HG03558 (cell line): Measurements from ENCODE around the gene TMEM266.

ENCODE experiments used
- ATAC-seq: cut with Tn5 transposase; IDR thresholded peaks from one replicate; pipeline ENCODE4 v1.9.1; 2021; ENCODE audit warnings: moderate number of reproducible peaks; ENCODE audit not compliant: unreplicated experiment; ENCODE audit errors: extremely low read depth

TMEM266 gene

DNA sequence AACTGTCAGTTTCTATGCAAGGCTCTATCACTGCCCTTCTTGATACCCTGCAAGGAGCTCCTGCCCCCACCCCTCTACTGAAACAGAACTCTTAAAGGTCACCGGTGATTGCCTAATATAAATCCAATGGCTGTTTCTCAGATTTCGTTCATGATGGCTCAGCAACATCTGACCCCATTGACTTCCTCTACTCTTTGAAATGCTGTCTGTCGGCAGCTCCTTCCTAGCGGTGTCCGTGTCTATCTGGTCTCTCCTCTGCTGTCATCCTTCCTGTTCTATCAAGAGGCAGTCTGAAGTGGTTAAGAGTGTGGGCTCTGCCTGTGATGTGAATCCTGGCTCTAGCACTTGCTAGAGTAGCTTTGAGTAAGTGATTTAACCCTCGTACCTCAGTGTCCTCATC, 5.5 kb downstream of the TMEM266 start:
- ATAC-seq, result no peak

DNA sequence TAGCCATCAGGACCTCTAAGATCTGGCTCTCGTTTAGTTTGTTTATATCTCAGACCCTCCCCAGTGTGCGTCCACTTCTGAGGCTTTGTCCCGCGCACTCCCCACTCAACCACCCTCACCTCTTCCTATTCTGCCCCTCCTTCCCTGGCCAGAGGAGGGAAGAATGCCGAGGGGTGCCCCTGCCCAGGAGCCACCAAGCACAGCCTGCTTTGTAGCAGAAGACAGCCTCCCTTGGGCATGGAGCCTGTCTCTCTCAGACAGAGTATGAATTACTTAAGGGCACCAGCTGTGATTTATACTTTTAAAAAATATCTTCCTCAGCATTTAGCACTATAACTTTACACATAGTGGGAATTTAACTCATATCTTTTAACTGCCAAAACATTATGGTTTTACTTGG, 6.0 kb downstream of the TMEM266 start:
- no peak for ATAC-seq

DNA sequence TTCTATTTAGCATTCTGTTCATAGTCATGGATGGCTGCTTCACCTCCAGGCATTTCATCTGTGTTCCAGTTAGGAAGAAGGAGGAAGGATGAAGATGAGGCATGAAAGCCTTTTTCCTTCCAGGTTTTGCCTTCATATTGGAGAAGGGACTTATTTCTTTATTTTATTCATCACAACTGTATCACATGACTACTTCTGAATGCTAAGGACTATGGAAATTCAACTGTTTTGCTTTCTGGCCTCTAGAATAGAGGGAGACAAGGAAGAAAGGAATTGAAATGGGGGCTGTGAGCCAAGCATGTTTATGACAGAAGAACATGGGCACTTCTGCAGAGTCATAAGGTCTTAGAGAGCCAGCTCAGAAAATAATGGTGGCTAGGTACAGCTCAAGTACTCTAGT, 10.4 kb downstream of the TMEM266 start:
- ATAC-seq, result no peak

DNA sequence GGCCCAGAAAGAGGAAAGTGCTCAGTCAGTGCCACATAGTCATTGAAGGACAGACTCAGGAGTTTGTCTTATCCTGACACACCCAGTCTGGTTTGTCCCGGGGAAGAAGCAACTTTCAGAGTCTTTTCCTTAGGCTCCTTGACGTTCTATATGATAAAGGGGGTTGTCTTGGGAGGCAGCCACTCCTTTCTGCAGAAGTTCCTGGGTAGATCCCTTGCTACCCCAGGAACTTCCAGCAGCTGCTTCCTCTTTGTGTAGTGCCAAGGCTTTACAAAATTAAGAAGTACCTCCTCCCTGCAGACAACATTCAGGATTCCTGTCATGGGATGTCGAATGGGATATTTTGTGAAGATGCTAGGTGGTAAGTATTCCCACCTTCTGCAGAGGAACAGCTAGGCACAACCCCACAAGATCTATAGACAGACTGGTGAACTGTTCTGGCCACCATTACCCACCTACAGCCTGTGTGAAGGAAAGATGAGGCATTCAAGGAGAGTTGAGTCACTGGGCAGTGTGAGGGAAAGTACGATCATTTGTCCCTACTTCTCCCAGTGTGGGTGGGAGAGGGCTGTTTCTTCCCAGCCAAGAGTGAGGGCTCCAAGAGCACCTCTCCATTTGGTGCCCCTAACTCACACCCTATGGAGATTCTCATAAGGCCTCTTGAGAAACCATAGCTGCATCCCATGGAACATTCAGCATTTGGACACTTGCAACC, 11.3 kb downstream of the TMEM266 start:
- ATAC-seq, result no peak

DNA sequence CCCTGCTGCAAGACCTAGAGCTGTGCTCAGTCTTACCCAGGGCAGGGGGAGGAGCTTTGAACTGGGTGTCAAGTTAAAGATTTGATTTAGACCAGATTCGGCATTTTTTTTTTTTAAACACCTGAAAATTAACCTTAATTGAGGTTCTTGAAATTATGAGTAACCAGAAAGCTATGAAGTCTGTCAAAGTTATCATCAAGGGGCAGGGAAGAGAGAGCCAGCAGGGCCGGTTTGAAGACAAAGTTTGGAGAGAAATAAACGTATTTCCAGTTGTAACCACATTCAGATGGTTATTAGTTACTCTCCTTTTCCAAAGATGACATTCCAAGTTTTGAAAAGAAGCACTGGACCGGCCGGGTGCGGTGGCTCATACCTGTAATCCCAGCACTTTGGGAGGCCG, 12.0 kb downstream of the TMEM266 start:
- no peak for ATAC-seq

DNA sequence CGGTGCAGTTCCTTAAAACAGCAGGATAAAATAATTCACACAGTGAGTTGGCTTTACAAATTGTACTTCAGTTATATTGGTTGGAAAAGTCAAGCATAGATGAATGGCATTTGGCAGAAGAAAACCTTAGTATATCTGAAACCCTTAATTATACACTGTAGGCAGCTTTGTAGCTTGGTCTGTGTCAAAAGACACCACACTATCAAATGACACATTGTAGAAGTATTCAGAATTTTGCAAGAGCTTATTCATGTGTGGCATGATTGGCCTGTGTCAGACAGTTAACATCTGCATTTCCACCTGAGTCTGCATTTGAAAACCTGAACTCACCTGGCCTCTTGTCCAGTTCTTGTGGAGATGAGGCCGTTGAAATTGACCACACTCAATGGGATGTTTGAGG, 13.8 kb downstream of the TMEM266 start:
- ATAC-seq, result no peak

DNA sequence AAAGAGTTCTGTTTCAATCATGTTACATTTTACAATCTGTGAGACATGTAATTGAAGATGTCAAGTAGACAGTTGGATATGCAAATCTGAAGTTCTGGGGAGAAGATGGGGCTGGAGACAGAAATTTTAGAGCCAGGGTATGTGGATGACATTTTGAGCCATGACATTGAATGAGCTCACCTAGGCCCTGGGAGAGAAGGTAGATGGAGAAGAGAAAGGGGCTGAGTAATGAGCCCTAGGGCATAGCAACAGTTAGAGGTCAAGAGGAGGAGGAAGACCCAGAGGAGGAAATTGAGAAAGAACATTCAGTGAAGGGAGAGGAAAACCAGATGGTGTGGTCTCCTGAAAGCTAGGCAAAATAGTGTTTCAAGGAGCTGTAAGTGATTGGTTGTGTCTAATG, 15.3 kb downstream of the TMEM266 start:
- ATAC-seq, result no peak

DNA sequence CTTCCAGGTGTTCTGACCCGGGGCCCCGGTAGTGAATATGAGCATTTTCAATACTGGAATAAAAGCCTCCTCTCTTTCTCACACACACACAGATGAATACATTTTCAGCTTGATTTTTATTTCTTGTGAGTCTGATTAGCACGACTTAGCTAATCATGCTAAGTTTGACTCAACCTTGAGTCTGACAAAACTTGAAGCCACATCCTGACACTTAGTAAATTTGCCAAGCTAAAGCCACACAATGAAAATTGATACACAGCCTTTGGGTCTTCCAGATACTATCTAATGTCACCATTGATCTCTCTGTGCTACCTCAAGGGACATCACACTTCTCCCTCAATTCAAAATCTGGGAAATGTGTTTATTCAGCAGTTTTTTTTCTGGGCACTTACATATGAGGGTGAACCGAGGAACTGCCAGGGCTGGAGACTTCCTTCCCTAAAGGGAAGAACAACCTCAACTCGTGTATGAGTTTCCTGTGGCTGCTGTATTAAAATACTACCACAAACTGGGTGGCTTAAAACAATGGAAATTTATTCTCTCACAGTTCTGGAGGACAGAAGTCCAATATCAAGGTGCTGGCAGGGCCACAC, 18.6 kb downstream of the TMEM266 start:
- ATAC-seq, result no peak

DNA sequence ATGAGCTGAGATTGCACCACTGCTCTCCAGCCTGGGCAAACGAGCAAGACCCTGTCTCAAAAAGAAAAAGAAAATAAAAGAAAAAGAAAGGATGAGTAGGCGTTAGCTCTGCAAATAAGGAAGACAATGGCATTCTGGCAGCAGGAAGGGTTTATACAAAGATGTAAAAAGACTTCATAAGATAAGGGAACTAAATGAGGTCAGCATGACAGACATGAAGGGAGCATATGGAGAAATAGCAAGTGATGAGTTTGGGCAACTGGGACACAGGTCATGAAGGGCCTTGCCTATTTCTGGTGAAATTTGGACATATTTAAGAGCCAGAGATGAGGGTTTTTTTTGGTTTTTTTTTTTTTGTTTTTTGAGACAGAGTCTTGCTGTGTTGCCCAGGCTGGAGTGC, 24.5 kb downstream of the TMEM266 start:
- ATAC-seq, result no peak

DNA sequence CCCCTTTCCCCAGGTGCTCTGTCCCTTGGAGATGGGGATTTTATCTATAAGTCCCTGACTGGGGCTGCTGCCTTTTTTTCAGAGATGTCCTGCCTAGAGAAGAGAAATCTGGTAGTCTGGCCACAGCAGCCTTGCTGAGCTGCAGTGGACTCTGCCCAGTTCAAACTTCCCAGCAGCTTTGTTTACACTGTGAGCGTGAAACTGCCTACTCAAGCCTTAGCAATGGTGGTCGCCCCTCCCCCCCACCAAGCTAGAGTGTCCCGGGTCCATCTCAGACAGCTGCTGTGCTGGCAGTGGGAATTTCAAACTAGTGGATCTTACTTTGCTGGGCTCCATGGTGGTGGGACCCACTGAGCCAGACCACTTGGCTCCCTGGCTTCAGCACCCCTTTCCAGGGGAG, 38.9 kb downstream of the TMEM266 start:
- ATAC-seq, result no peak

DNA sequence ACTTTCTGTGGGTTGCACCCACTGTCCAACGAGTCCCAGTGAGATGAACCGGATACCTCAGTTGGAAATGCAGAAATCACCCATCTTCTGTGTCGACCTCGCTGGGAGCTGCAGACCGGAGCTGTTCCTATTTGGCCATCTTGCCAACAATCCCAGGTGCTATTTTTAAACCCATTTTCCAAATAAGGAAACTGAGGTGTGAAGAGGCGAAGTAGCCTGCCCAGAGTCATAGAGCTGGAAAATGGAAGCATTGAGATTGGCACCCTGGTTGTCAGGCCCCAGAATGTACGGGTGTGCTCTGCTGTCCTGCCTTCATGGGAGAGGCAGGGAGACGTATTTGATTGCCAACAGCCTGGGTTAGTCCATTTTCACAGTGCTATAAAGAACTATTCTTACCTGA, 39.6 kb downstream of the TMEM266 start:
- no peak for ATAC-seq

DNA sequence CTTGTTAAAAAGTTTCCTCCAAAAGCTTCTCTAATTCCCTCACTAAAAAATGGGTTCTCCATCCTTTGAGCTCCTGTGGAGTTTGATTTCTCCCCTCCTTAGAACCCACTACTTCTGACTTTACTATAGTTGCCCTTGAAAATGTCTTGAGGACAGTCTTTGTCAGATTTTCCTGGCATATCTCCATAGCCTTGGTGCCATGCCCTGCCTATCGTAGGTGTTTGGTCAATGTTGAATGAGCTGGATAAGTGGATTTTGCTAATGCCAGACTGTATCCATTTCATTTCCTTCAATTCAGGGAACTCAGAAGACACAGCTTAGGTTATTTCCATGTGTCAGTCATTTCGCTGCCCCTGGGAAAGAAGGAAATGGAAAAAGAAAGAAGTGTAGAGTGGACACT, 40.6 kb downstream of the TMEM266 start:
- no peak for ATAC-seq

DNA sequence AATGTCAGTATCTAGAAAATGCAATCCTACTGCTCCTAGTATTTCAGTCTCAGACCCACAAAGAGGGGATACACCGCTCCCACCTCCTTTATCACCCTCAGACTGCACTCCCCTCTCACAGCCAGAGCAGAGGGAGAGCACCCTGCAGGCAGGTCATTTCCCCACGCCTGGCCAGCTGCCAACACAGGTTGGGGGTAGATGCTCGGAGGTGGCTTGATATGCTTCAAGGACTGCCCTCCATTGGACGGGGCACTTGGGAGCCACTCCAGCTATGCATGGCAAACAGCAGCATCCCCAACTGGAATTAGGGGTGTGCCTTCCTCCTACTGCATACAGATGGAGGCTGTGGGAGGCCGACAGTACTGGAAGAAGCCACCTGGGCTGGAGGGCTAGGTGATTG, 41.9 kb downstream of the TMEM266 start:
- ATAC-seq, result no peak

DNA sequence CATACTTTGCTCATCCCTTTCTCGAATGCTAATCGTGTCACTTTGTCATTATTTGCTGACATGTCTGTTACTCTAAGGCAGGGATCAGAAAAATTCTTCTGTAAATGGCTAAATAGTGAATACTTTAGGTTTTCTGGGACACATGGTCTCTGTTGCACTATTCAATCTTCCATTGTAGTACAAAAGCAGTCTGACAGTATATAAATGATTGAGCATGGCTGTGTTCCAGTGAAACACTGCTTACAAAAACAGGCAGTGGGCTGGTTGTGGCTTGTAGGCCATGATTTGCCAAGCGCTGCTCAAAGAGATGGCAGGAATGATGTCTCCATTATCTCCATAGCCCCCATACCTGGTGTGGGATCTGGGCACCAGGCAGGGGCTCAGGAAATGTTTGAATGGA, 45.6 kb downstream of the TMEM266 start:
- ATAC-seq, result no peak

DNA sequence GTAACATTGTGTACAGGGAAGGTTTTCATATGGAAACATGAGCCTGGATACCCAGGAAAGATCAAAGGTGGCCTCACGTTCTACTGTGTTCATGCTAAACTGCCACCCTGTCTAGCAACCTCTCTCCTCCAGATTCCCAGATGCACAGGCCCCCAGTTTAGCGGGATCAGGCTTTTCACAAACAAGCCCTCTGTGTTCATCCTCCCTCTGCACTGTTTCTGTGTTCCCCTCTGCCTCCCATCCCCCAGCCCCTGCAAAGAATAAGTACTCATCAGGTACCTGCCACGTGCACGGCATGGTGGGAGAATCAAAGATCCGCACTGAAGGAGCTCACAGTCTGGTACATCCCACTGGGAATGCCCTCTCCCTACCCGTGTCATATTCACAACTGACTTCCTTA, 46.1 kb downstream of the TMEM266 start:
- no peak for ATAC-seq

DNA sequence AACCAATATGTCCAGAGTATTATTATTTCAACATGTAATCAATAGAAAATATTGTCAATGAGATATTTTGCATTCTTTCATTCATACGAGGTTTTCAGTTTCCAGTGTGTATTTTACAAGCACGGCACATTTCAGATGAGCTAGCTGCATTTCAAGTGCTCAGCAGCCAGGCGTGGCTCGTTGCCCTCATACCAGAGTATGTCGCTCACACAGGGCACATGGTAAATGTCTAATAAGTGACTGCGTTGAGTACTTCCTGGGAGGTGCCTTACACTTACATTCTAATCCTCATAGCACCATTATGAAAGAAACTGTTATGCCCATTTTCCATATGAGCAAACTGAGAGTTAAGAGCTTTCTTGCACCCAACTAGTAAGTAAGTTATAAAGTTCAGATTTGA, 47.4 kb downstream of the TMEM266 start:
- no peak for ATAC-seq

DNA sequence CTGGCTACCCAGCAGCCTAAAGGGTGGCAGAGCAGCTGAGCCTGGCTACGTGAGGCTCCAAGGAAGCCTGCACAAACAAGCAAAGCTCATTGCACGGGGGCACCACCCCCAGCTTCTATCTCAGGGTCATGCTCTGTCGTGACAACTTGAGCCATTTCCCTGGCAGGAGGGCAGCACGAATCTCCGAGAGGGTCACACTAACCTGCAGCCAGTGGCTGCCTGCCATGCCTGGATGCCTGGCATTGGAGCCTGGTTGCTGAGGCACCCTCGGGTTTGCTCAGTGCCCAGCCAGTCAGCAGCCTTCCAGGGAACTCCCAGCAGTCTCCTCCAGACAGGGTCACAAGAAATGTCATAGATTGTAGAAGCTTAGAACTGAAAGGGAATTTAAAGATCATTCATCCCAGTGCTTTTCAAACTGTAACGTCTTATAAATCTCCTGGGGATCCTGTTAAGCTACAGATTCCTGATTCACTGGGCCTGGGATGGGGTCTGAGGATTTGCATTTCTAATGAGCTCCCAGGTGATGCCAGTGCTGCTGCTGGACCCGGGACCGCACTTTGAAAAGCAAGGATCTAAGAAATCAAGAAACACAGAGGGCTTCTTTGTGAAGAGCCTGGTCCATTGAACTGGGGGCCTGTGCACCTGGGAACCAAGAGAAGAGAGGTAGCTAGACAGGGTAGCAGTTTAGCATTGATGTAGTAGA, 48.4 kb downstream of the TMEM266 start:
- ATAC-seq, result no peak

DNA sequence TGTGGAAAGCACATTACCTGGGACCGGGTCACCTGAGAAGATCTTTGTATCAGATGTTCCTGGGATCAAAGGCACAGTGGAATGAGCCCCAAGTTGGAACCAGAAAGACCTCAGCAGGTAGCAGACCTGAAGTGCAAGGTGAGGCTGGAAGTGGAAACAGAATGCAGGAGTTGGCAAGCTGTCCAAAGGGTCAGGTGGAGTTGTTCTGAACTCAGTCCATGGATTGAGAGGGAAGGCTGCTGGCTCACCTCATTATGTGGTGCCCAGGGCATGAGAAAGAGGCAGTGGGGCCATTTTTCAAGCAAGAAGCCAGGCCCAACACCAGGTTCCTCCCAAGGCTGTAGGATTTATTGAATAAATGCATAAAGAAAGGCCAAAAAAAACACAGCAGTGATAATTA, 49.3 kb downstream of the TMEM266 start:
- ATAC-seq, result no peak

DNA sequence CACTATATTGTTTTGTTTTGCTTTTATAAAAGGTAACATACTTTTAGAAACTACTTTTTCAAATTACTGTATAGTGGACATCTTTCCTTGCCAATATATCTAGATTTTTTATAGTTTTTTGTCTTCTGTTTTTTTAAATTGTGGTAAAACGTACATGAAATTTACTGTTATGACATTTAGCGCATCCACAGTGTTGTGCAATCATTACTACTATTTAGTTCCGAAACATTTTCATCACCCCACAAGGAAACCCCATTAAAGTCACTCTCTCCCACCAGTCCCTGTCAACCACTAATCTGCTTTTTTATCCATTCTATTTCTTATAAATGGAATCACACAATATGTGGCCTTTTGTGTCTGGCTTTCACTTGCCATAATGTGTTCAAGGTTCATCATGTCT, 54.8 kb downstream of the TMEM266 start:
- no peak for ATAC-seq

DNA sequence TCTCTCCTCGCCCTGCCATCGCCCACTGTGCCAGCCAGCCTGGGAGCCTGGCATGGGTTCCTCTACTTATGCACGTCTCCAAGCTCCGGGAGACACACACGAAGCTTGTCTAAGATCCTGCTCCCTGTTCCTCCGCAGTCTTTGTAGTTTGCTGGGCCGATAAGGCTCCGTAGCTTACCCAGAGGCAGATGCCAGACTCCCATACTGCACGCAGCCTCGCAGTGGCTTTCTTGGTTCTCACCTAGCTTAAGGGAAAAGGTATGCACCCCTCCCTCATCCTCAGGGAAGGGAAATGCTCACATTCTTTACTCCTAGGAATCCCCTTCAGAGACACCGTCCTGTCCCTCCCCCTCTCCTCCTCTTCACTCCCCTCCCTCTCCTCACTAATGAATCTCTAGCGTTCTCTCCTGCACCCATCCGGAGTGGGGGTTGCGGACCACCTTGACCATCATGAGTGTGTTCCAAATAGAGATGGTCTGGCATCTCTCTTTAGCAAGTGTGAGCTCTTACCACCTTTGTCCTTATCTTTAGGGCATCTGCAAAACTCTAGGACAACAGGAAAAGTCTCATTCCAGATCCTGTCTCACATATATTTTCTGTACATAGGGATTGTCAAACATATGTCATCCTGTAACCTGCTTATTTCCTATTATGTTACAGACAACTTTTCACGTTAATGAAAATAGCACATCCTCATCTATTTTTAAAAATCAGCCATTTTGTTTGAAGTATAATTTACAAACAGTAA, 56.5 kb downstream of the TMEM266 start:
- ATAC-seq, result no peak

DNA sequence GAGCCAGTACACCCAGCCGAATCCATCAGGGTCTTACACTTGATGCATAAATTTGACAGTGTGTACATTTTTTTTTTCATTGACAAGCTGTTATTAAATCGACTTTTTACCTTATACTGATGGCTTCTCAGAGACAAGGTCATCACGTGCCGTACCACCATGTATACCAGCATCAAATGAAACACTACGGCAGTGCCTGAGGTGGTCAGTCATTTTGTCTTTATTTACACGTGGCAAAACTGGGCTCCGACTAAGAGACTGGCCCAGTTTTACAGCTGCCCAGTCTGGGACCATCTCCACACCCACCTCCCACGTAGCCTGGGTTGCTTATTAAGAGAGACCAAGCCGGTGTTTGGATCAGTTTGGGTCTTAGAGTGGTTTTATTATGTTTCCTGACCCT, 57.4 kb downstream of the TMEM266 start:
- ATAC-seq, result no peak
